HepG2 (cell line): Measurements from ENCODE around the gene C22orf15. TPM values are rescaled to one million over a fixed set of nuclear protein-coding genes. Genes with fewer than 3 reads are reported as not detected.

Experiments used
- ATAC-seq: fragments of 200-7000 bp; cut with Tn5 transposase; 3 replicates; pipeline ENCODE4 v1.9.1; 2020; ENCODE audit warnings: mild to moderate bottlenecking, moderate library complexity
- BruUV-seq: library from RNA; stranded (reverse); fragments of 400-500 nt; replicated peaks from 2 replicates; lab custom pipeline; 2021; lab: Mats Ljungman, UMichigan
- CTCF ChIA-PET: fragments of 300-600 bp; formaldehyde crosslinking; extraction: SDS; loops from one replicate; lab custom pipeline; 2021; ENCODE audit warnings: low total read pairs, inconsistent platforms, low intra/inter-chr PET ratio; lab: Yijun Ruan, JAX
- POLR2A ChIA-PET: fragments of 350-600 bp; sonication (Branson Sonifier 250); formaldehyde crosslinking; loops from one replicate; lab custom pipeline; 2020; ENCODE audit warnings: antibody characterized with exemption, inconsistent platforms; lab: Yijun Ruan, JAX
- DNase-seq: peaks from one replicate; pipeline ENCODE4 v3.0.0-alpha.2; 2015; ENCODE audit warnings: low spot score
- FAIRE-seq: peaks from 3 replicates; lab custom pipeline; 2011; peaks lifted over from hg19 to GRCh38; lab: Jason Lieb, UNC
- H2AFZ ChIP-seq: one replicate; pipeline ENCODE4 v1.6.1; 2011; ENCODE audit warnings: low read length, inconsistent platforms
- H3K27ac ChIP-seq: fragments of 300-600 bp; 3 replicates; pipeline ENCODE4 v1.8.0; 2011; ENCODE audit warnings: mixed run types, mild to moderate bottlenecking, mixed read lengths, low read length, inconsistent platforms; ENCODE audit not compliant: insufficient read depth; ENCODE audit errors: extremely low read length
- H3K27me3 ChIP-seq, 2 experiments: fragments of 200-600 bp in 1 of 2; 2 replicates in 1 of 2; 3 replicates in 1 of 2; pipeline versions ENCODE4 v1.6.0 to v1.8.0; 2011; ENCODE audit warnings: low read length in 2 of 2, mild to moderate bottlenecking in 2 of 2, moderate library complexity in 2 of 2, inconsistent platforms in 1 of 2; ENCODE audit not compliant: insufficient read depth in 2 of 2, control insufficient read depth in 1 of 2
- H3K36me3 ChIP-seq, 2 experiments: fragments of 200-600 bp in 1 of 2; replicated peaks in 1 of 2; 2 replicates in 1 of 2; 3 replicates in 1 of 2; pipeline versions ENCODE4 v1.5.1 to v1.8.0; 2011; ENCODE audit warnings: low read length in 2 of 2, inconsistent platforms in 1 of 2; ENCODE audit not compliant: insufficient read depth in 2 of 2, control insufficient read depth in 1 of 2
- H3K4me1 ChIP-seq: 2 replicates; pipeline ENCODE4 v1.5.1; 2012; ENCODE audit warnings: low read length, inconsistent platforms; ENCODE audit not compliant: insufficient read depth
- H3K4me2 ChIP-seq: 2 replicates; pipeline ENCODE4 v1.6.0; 2011; ENCODE audit warnings: low read depth, low read length, inconsistent platforms
- H3K4me3 ChIP-seq, 3 experiments: fragments of 200-600 bp in 1 of 3; sonication (generic), shearing (Covaris generic) in 1 of 3; replicated peaks in 1 of 3; 2 replicates each; pipeline ENCODE4 v1.5.1; 2011 to 2016; ENCODE audit warnings: low read length in 3 of 3, inconsistent platforms in 2 of 3, low read depth in 2 of 3, mild to moderate bottlenecking in 2 of 3, control low read depth in 1 of 3, mixed read lengths in 1 of 3; ENCODE audit not compliant: insufficient read depth in 1 of 3
- H3K79me2 ChIP-seq: one replicate; pipeline ENCODE4 v1.6.1; 2011; ENCODE audit warnings: low read length, inconsistent platforms; ENCODE audit not compliant: insufficient read depth
- H3K9ac ChIP-seq: 2 replicates; pipeline ENCODE4 v1.6.0; 2011; ENCODE audit warnings: mild to moderate bottlenecking, low read depth, low read length, inconsistent platforms; ENCODE audit not compliant: insufficient read depth
- H3K9me3 ChIP-seq: 2 replicates; pipeline ENCODE4 v1.5.1; 2012; ENCODE audit warnings: mild to moderate bottlenecking, low read length
- H4K20me1 ChIP-seq: 2 replicates; pipeline ENCODE4 v1.6.0; 2011; ENCODE audit warnings: inconsistent platforms, mild to moderate bottlenecking, low read length, moderate library complexity; ENCODE audit not compliant: insufficient read depth
- ARHGAP35 ChIP-seq: sonication (generic); formaldehyde crosslinking; IDR thresholded peaks from 2 replicates; pipeline ENCODE4 v1.9.0; 2022; ENCODE audit warnings: mild to moderate bottlenecking, inconsistent platforms, moderate library complexity, missing genetic modification reagents, borderline replicate concordance
- ATAD3A ChIP-seq: sonication (generic); formaldehyde crosslinking; IDR thresholded peaks from 2 replicates; pipeline ENCODE4 v1.4.0; 2020; ENCODE audit warnings: missing genetic modification reagents
- GFI1 ChIP-seq: sonication (generic); formaldehyde crosslinking; IDR thresholded peaks from 2 replicates; pipeline ENCODE4 v1.5.0; 2020; ENCODE audit warnings: missing genetic modification reagents, mild to moderate bottlenecking, borderline replicate concordance
- MED1 ChIP-seq: sonication (generic); formaldehyde crosslinking; IDR thresholded peaks from 2 replicates; pipeline ENCODE4 v1.4.0; 2020; ENCODE audit warnings: missing genetic modification reagents
- NPAS2 ChIP-seq: sonication (generic); formaldehyde crosslinking; IDR thresholded peaks from 2 replicates; pipeline ENCODE4 v1.8.0; 2022; ENCODE audit warnings: mild to moderate bottlenecking, missing genetic modification reagents, borderline replicate concordance
- NR2C2 ChIP-seq: sonication (generic); formaldehyde crosslinking; IDR thresholded peaks from 2 replicates; pipeline ENCODE4 v1.4.0; 2020; ENCODE audit warnings: missing genetic modification reagents, mild to moderate bottlenecking, moderate library complexity, borderline replicate concordance
- PRDM10 ChIP-seq: sonication (generic); formaldehyde crosslinking; IDR thresholded peaks from 2 replicates; pipeline ENCODE4 v1.4.0; 2020; ENCODE audit warnings: low read depth, missing genetic modification reagents
- RBM22 ChIP-seq: fragments of 200-400 bp; formaldehyde crosslinking; optimal IDR thresholded peaks from 2 replicates; pipeline ENCODE3; 2017; ENCODE audit warnings: mild to moderate bottlenecking, low read length, moderate library complexity
- SETDB1 ChIP-seq: sonication (generic); formaldehyde crosslinking; IDR thresholded peaks from 2 replicates; pipeline ENCODE4 v1.5.1; 2020; ENCODE audit warnings: missing genetic modification reagents, mild to moderate bottlenecking, borderline replicate concordance
- SKI ChIP-seq: fragments of 450-650 bp; IDR thresholded peaks from one replicate; pipeline ENCODE4 v1.6.1; 2018; ENCODE audit warnings: mild to moderate bottlenecking; ENCODE audit not compliant: partially characterized antibody
- THRA ChIP-seq: sonication (generic); formaldehyde crosslinking; IDR thresholded peaks from 2 replicates; pipeline ENCODE4 v1.4.0; 2020; ENCODE audit warnings: missing genetic modification reagents, borderline replicate concordance
- XBP1 ChIP-seq: sonication (generic); formaldehyde crosslinking; IDR thresholded peaks from 2 replicates; pipeline ENCODE4 v1.5.0; 2020; ENCODE audit warnings: missing genetic modification reagents
- ZFP90 ChIP-seq: sonication (generic); formaldehyde crosslinking; IDR thresholded peaks from 2 replicates; pipeline ENCODE4 v1.8.0; 2022; ENCODE audit warnings: missing genetic modification reagents, mild to moderate bottlenecking, inconsistent platforms, borderline replicate concordance
- ZNF777 ChIP-seq: sonication (generic); formaldehyde crosslinking; IDR thresholded peaks from 2 replicates; pipeline ENCODE4 v1.4.0; 2020; ENCODE audit warnings: missing genetic modification reagents
- ZNF891 ChIP-seq: sonication (generic); formaldehyde crosslinking; IDR thresholded peaks from 2 replicates; pipeline ENCODE4 v1.5.0; 2020; ENCODE audit warnings: mild to moderate bottlenecking, missing genetic modification reagents
- WGBS: methylation state at CpG from one replicate; pipeline ENCODE4 v1.1.6; 2017; ENCODE audit warnings: low lambda C conversion rate; 5-methylcytosine and 5-hydroxymethylcytosine counted together
- in situ Hi-C: cut with HindIII; loops from 2 replicates; pipeline ENCODE4 v1.10.0; 2017; ENCODE audit warnings: low pct_unique_long_range_greater_than_20kb; ENCODE audit not compliant: extremely low pct_ligation_motif_present
- intact Hi-C: fragments of 100-400 bp; cut with micrococcal nuclease; formaldehyde crosslinking; loops from one replicate; pipeline ENCODE4 v1.10.0; 2022; ENCODE audit not compliant: unreplicated experiment
- polyA plus RNA-seq, 8 experiments: library from polyadenylated mRNA; depleted of rRNA in 3 of 8; stranded (reverse) in 7 of 8; unstranded in 1 of 8; fragments of >200 nt; fragmentation: Illumina TruSeq in 4 of 8; extraction: Trizol in 4 of 8; gene quantifications; 2 replicates each; pipeline versions ENCODE4 v1.2.1 to v1.2.3, GENCODE V29; 2011 to 2016; ENCODE audit warnings: low read depth in 4 of 8, missing spikeins in 1 of 8, mixed read lengths in 1 of 8; ENCODE audit not compliant: insufficient read depth in 1 of 8
- total RNA-seq, 5 experiments: library from RNA; depleted of rRNA; stranded (reverse); fragments of >200 nt; fragmentation: Illumina TruSeq; extraction: Trizol; gene quantifications; 2 replicates each; pipeline ENCODE4 v1.2.3, GENCODE V29; 2016; ENCODE audit warnings: low read depth in 1 of 5

C22orf15 gene
- total and polyA plus RNA-seq, 2 of the 13 experiments (the other 11 are each of a cell fraction or from before 2014, with no cell fraction given): not detected

- H3K36me3 ChIP-seq: peaks cover 14 to 42% of the 10 kb centered on the region in 2 experiments
- WGBS: 81% methylated on average over 7 of the region's 11 CpGs
- H4K20me1 ChIP-seq: peaks cover 23% of the 10 kb centered on the region
- CTCF ChIA-PET: no interaction called here
- intact Hi-C loops: no loop called here
- H3K27me3 ChIP-seq: no peaks in the 10 kb centered on the region
- POLR2A ChIA-PET: interaction anchor here (7.1 kb wide), 1 partner anchor 16 kb away, joined by 201 read pairs; the partner anchor contains the start of gene MMP11
- H3K9ac ChIP-seq: no peak overlapping the region
- H3K27ac ChIP-seq: no peak overlapping the region
- H3K9me3 ChIP-seq: no peaks in the 10 kb centered on the region
- no peak overlapping the region for H2AFZ ChIP-seq
- DNase-seq (no peak), FAIRE-seq (no peak), ATAC-seq (no peak)
- H3K4me1 ChIP-seq: peaks cover 32% of the 10 kb centered on the region
- TF ChIP-seq MED1: no peak
- TF ChIP-seq PRDM10: no peak
- TF ChIP-seq SETDB1 (CRISPR knock-in tag): no peak
- TF ChIP-seq ATAD3A (CRISPR knock-in tag): no peak
- TF ChIP-seq GFI1 (CRISPR knock-in tag): no peak
- no peak for TF ChIP-seq RBM22
- no peak for TF ChIP-seq THRA (CRISPR knock-in tag)
- TF ChIP-seq XBP1 (CRISPR knock-in tag): no peak
- TF ChIP-seq NR2C2 (CRISPR knock-in tag): no peak
- no peak for TF ChIP-seq NPAS2 (CRISPR knock-in tag)
- TF ChIP-seq ZNF777: no peak
- TF ChIP-seq SKI: no peak
- TF ChIP-seq ZFP90 (CRISPR knock-in tag): no peak
- TF ChIP-seq ARHGAP35 (CRISPR knock-in tag): no peak
- TF ChIP-seq ZNF891: no peak
- no peak overlapping the region for H3K4me3 ChIP-seq
- in situ Hi-C loops: no loop called here
- BruUV-seq: no TSS peak
- H3K79me2 ChIP-seq: peaks cover 54% of the 10 kb centered on the region
- no peak overlapping the region for H3K4me2 ChIP-seq
Measured at GRCh38 chr22:23790819-23791737, 28.3 kb downstream of the C22orf15 start.
